CD4-positive, alpha-beta memory T cell (primary cell): ENCODE data around the gene IGHMBP2. TPM values are rescaled to one million over a fixed set of nuclear protein-coding genes. Genes with fewer than 3 reads are reported as not detected.

Experiments
- CTCF ChIA-PET: fragments of 350-600 bp; sonication (Branson Sonifier 250); formaldehyde crosslinking; loops from one replicate; lab custom pipeline; 2021; ENCODE audit warnings: inconsistent platforms; ENCODE audit not compliant: partially characterized antibody; lab: Charles Lee
- POLR2A ChIA-PET: fragments of 350-600 bp; sonication (Branson Sonifier 250); formaldehyde crosslinking; loops from one replicate; lab custom pipeline; 2021; ENCODE audit not compliant: partially characterized antibody; lab: Charles Lee
- DNase-seq, 5 donors: peaks; one replicate each; pipeline versions ENCODE4 v3.0.0 to v3.0.0-alpha.2; 2020 to 2022; ENCODE audit warnings: mixed read lengths in 1 of 5
- H3K27ac ChIP-seq: one replicate; pipeline ENCODE4 v1.7.0; 2013; ENCODE audit warnings: low read depth, low read length
- H3K27me3 ChIP-seq: 2 replicates; pipeline ENCODE4 v1.7.0; 2013; ENCODE audit warnings: mild to moderate bottlenecking, low read length, moderate library complexity; ENCODE audit not compliant: insufficient read depth
- H3K36me3 ChIP-seq: 2 replicates; pipeline ENCODE4 v1.7.0; 2013; ENCODE audit warnings: mild to moderate bottlenecking, low read length, moderate library complexity; ENCODE audit not compliant: insufficient read depth
- H3K4me1 ChIP-seq: 2 replicates; pipeline ENCODE4 v1.7.0; 2013; ENCODE audit warnings: mild to moderate bottlenecking, low read length, moderate library complexity; ENCODE audit not compliant: insufficient read depth
- H3K4me3 ChIP-seq, 2 donors: one replicate each; pipeline ENCODE4 v1.7.0; 2013; ENCODE audit warnings: low read length in 2 of 2, mild to moderate bottlenecking in 1 of 2
- H3K9me3 ChIP-seq, 2 donors: one replicate each; pipeline ENCODE4 v1.7.0; 2013; ENCODE audit warnings: low read length in 2 of 2, control low read depth in 1 of 2; ENCODE audit not compliant: control insufficient read depth in 1 of 2
- H3K27ac Mint-ChIP-seq, 7 donors: one replicate each; pipeline ENCODE4 v1.8.0; 2020 to 2021; ENCODE audit warnings: mixed read lengths in 7 of 7, mild to moderate bottlenecking in 6 of 7, inconsistent platforms in 3 of 7, moderate library complexity in 3 of 7
- H3K27me3 Mint-ChIP-seq, 2 donors: one replicate each; pipeline ENCODE4 v1.8.0; 2020 to 2021; ENCODE audit warnings: mixed read lengths in 2 of 2
- H3K36me3 Mint-ChIP-seq, 2 donors: one replicate each; pipeline ENCODE4 v1.8.0; 2020 to 2021; ENCODE audit warnings: mixed read lengths in 2 of 2, inconsistent platforms in 1 of 2, mild to moderate bottlenecking in 1 of 2
- H3K4me1 Mint-ChIP-seq, 4 donors: one replicate each; pipeline ENCODE4 v1.8.0; 2020 to 2021; ENCODE audit warnings: mixed read lengths in 4 of 4, mild to moderate bottlenecking in 1 of 4
- H3K4me3 Mint-ChIP-seq, 8 donors: one replicate each; pipeline ENCODE4 v1.8.0; 2020 to 2021; ENCODE audit warnings: mixed read lengths in 8 of 8, mild to moderate bottlenecking in 7 of 8, moderate library complexity in 6 of 8, inconsistent platforms in 3 of 8
- H3K9me3 Mint-ChIP-seq, 8 donors: one replicate each; pipeline ENCODE4 v1.8.0; 2020 to 2021; ENCODE audit warnings: mixed read lengths in 8 of 8, mild to moderate bottlenecking in 5 of 8, inconsistent platforms in 3 of 8, moderate library complexity in 1 of 8
- intact Hi-C: fragments of 100-400 bp; cut with micrococcal nuclease; formaldehyde crosslinking; loops from one replicate; pipeline ENCODE4 v1.15.1; 2023
- polyA plus RNA-seq, 2 donors: library from polyadenylated mRNA; unstranded; fragments of 300-500 nt; fragmentation: Illumina TruSeq; gene quantifications; one replicate each; pipeline ENCODE4 v1.2.3, GENCODE V29; 2021
- total RNA-seq, 2 experiments: library from RNA; stranded (reverse); gene quantifications; one replicate each; pipeline ENCODE4 v1.2.3, GENCODE V29; 2021

Gene IGHMBP2
- total and polyA plus RNA-seq, 4 experiments from 2014 or later = 3.8 to 37.6 (median 22.7) TPM

DNA sequence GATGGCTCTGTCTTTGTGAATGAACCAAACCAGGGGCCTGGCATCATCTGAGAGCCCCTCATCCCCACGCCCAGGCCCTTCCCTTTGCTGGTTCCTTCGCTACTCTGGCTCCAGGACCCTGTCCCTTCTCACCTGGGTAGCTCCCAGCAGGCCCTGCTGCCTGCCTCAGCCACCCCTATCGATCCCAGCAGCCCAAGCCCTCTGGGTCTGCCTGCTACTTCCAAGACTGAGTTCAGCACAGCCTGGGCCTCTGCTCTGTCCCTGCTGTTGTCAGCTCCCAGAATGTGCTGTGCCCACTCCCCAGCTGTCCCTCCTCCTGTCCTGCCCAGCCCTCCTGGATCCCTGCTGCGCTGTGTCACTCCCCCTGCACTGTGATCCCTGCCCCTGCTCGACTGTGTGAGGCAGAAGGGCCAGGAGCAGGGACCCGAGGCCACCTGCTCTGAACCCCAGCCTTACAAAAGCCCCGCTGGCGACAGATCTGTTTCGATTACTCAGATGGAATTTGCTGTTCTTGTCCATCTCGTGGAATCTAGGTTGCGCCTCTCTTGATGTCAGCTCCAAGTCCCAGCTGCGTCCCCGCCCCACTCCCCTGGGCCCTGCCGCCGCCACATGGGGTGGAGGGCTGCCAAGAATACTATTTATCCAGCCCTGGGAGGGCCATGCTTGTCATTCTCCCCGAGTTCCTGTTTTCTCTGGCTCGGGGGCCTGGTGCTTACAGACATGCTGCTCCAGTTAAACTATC is 13.0 kb upstream of the IGHMBP2 start:
- peaks cover 23% of the 10 kb centered on the region for H3K36me3 ChIP-seq
- H3K4me1 ChIP-seq = no peaks in the 10 kb centered on the region
- DNase-seq = no peak
- Mint-ChIP-seq H3K27me3 (no peaks in the 10 kb centered on the region), H3K4me3 (no peak overlapping the region), H3K4me1 (no peaks in the 10 kb centered on the region), H3K27ac (no peak overlapping the region), H3K9me3 (no peaks in the 10 kb centered on the region), H3K36me3 (peaks cover 30 to 32% of the 10 kb centered on the region in 2 donors)
- intact Hi-C loops = no loop called here
- no peak overlapping the region for H3K27ac ChIP-seq
- CTCF ChIA-PET = no interaction called here
- H3K9me3 ChIP-seq = no peaks in the 10 kb centered on the region
- H3K27me3 ChIP-seq = no peaks in the 10 kb centered on the region
- POLR2A ChIA-PET = no interaction called here
- no peak overlapping the region for H3K4me3 ChIP-seq

GRCh38 chr11:68891351-68891948 is 12.2 kb upstream of the IGHMBP2 start:
- Mint-ChIP-seq H3K36me3 (peaks cover 30 to 39% of the 10 kb centered on the region in 2 donors), H3K4me3 (no peak overlapping the region), H3K27ac (no peak overlapping the region), H3K9me3 (no peaks in the 10 kb centered on the region), H3K4me1 (no peaks in the 10 kb centered on the region), H3K27me3 (no peaks in the 10 kb centered on the region)
- intact Hi-C loops = no loop called here
- Histone ChIP-seq H3K27me3 (no peaks in the 10 kb centered on the region), H3K4me1 (no peaks in the 10 kb centered on the region), H3K36me3 (peaks cover 31% of the 10 kb centered on the region), H3K27ac (no peak overlapping the region), H3K9me3 (no peaks in the 10 kb centered on the region), H3K4me3 (no peak overlapping the region)
- POLR2A ChIA-PET = no interaction called here
- CTCF ChIA-PET = no interaction called here
- no peak for DNase-seq

DNA sequence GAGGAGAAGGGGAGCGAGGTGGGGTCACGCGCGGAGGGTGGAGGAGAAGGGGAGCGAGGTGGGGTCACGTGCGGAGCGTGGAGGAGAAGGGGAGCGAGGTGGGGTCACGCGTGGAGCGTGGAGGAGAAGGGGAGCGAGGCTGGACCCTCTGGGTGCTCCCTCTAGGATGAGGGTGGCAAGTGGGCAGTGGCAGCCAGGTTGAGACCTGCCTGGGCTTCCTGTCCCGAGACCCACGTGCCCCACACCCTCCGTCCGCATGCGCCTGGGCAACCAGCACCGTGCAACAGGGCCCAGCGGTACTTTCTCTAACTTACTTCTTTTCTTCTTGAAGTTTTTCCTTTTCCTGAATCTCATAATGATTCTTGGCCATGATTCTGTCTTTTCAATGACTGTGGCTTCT is 11.1 kb upstream of the IGHMBP2 start:
- H3K4me3 Mint-ChIP-seq = no peak overlapping the region
- no peak overlapping the region for H3K27ac Mint-ChIP-seq
- CTCF ChIA-PET = no interaction called here
- no peaks in the 10 kb centered on the region for H3K27me3 ChIP-seq
- H3K27ac ChIP-seq = no peak overlapping the region
- H3K4me3 ChIP-seq = no peak overlapping the region
- H3K36me3 ChIP-seq = peaks cover 41% of the 10 kb centered on the region
- H3K9me3 Mint-ChIP-seq = no peaks in the 10 kb centered on the region
- H3K4me1 Mint-ChIP-seq = no peaks in the 10 kb centered on the region
- H3K27me3 Mint-ChIP-seq = no peaks in the 10 kb centered on the region
- POLR2A ChIA-PET = no interaction called here
- DNase-seq = no peak
- intact Hi-C loops = no loop called here
- no peaks in the 10 kb centered on the region for H3K4me1 ChIP-seq
- peaks cover 35 to 47% of the 10 kb centered on the region in 2 donors for H3K36me3 Mint-ChIP-seq
- H3K9me3 ChIP-seq = no peaks in the 10 kb centered on the region

GRCh38 chr11:68893282-68893681 is 10.4 kb upstream of the IGHMBP2 start:
- DNase-seq = no peak
- CTCF ChIA-PET = no interaction called here
- Histone ChIP-seq H3K4me1 (no peaks in the 10 kb centered on the region), H3K27me3 (no peaks in the 10 kb centered on the region), H3K27ac (no peak overlapping the region), H3K4me3 (no peak overlapping the region), H3K36me3 (peaks cover 48% of the 10 kb centered on the region), H3K9me3 (no peaks in the 10 kb centered on the region)
- intact Hi-C loops = no loop called here
- H3K27me3 Mint-ChIP-seq = no peaks in the 10 kb centered on the region
- POLR2A ChIA-PET = interaction anchor here (0.6 kb wide), 1 partner anchor 486 kb away, joined by 3 read pairs; no protein-coding TSS in a partner anchor
- H3K4me1 Mint-ChIP-seq = no peaks in the 10 kb centered on the region
- H3K9me3 Mint-ChIP-seq = no peaks in the 10 kb centered on the region
- H3K36me3 Mint-ChIP-seq = peaks cover 42 to 54% of the 10 kb centered on the region in 2 donors
- no peak overlapping the region for H3K4me3 Mint-ChIP-seq
- H3K27ac Mint-ChIP-seq = no peak overlapping the region

DNA sequence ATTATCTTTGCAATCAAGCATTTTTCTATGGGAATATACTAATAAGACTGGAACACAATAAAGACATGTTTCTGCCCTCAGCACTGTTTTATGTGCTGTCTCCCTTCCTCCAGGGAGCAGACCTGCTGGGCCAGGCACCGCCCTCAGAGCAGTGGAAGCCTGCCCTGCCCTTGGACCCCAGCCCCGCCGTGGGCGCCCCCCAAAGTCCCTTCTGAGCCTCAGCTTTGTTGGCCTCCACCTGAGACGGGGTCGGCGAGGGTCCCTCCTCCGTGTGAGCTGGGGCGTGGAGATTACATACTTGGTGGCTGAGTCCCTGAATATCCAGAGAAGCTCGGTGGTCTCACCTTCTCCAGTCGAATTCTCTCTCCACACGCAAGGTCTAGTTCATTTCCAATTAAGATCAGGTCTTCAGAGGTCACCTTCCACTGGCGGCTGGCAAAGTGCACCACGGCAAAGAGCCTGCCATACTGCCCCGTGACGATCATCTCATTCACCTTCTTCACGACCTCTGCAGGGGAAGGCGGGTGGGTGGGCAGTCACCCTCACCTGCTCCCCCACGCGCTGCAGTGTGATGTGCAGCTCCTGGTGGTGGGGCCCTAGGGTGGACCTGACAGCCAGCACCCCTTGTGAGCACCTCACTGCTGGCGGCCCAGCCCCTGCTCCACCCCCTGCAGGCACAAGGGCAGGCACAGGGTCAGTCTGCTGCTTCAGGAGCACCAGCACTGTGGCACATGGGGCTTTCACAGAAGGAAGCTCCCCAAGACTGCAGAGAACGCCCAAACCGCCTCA is 7.3 kb upstream of the IGHMBP2 start:
- intact Hi-C loops = no loop called here
- H3K4me1 Mint-ChIP-seq = peaks cover 0 to 13% (median 6%) of the 10 kb centered on the region in 4 donors
- peaks cover 43 to 70% of the 10 kb centered on the region in 2 donors for H3K36me3 Mint-ChIP-seq
- Histone ChIP-seq H3K36me3 (peaks cover 57% of the 10 kb centered on the region), H3K27me3 (no peaks in the 10 kb centered on the region), H3K4me3 (no peak overlapping the region), H3K27ac (no peak overlapping the region), H3K9me3 (no peaks in the 10 kb centered on the region), H3K4me1 (no peaks in the 10 kb centered on the region)
- ChIA-PET CTCF (no interaction called here), POLR2A (no interaction called here)
- no peaks in the 10 kb centered on the region for H3K27me3 Mint-ChIP-seq
- H3K4me3 Mint-ChIP-seq = no peak overlapping the region
- DNase-seq = no peak
- H3K27ac Mint-ChIP-seq = peak overlapping the region in 1 of 7 donors; percentile 25
- H3K9me3 Mint-ChIP-seq = no peaks in the 10 kb centered on the region

DNA sequence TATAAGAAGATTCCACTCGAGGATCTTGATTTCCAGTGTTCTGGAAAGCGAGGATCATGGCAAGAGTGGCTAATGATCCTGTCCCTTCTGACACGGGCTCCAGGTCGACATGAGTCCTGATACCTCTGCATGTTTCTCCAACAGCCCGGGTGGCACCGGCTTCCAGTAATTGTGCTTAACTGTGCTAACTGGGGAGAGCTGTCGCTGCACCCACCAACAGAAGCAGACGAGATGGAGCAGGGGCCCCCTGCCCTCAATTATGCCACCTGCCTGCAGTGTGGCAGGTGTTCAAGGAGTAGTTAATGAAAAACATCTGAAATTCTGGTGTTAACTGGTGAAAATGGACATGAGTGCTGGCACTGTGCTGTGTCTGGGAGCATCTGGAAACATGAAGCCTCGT is 6.2 kb upstream of the IGHMBP2 start:
- Histone ChIP-seq H3K27me3 (no peaks in the 10 kb centered on the region), H3K4me1 (peaks cover 10% of the 10 kb centered on the region), H3K36me3 (peaks cover 52% of the 10 kb centered on the region), H3K4me3 (no peak overlapping the region), H3K27ac (no peak overlapping the region), H3K9me3 (no peaks in the 10 kb centered on the region)
- H3K9me3 Mint-ChIP-seq = no peaks in the 10 kb centered on the region
- intact Hi-C loops = no loop called here
- H3K27me3 Mint-ChIP-seq = no peaks in the 10 kb centered on the region
- CTCF ChIA-PET = no interaction called here
- H3K4me3 Mint-ChIP-seq = no peak overlapping the region
- peak overlapping the region in 2 of 7 donors; percentile 52 to 60 for H3K27ac Mint-ChIP-seq
- peaks cover 41 to 65% of the 10 kb centered on the region in 2 donors for H3K36me3 Mint-ChIP-seq
- no peak for DNase-seq
- POLR2A ChIA-PET = no interaction called here
- H3K4me1 Mint-ChIP-seq = peaks cover 8 to 20% (median 12%) of the 10 kb centered on the region in 4 donors

DNA sequence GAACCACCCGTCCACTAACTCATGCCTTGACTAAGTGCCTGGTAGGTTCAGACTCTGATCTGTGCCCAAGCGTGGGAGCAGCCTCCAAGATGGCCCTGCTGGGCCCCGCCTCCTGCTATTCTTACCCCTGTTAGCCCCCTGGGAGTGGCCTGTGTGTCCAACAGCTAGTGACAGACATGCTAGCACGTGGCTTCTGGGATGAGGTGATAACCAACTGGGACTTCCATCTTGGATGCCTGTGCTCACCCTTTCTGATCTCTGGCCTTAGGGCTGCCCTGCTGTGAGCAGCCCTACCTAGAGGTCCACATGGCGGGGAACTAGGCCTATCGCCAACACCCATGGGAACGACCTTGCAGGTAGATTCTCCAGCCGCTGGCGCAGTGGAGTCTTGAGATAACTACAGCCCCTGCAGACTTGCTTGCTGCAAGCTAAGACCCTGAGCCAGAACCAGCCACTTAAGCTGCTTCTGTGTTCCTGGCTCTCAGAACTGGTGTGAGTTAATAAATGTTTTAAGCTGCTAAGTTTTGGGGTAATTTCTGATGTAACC is 2.8 kb upstream of the IGHMBP2 start:
- Mint-ChIP-seq H3K27ac (peak overlapping the region in 1 of 7 donors; percentile 29), H3K27me3 (no peaks in the 10 kb centered on the region), H3K36me3 (peaks cover 35 to 55% of the 10 kb centered on the region in 2 donors), H3K9me3 (no peaks in the 10 kb centered on the region), H3K4me1 (peaks cover 30 to 51% (median 41%) of the 10 kb centered on the region in 4 donors), H3K4me3 (no peak overlapping the region)
- no peak for DNase-seq
- Histone ChIP-seq H3K27me3 (no peaks in the 10 kb centered on the region), H3K4me1 (peaks cover 31% of the 10 kb centered on the region), H3K9me3 (no peaks in the 10 kb centered on the region), H3K36me3 (peaks cover 36% of the 10 kb centered on the region), H3K4me3 (no peak overlapping the region), H3K27ac (no peak overlapping the region)
- intact Hi-C loops = loop anchor here (5.0 kb wide), 1 partner anchor 186 kb away; no protein-coding TSS in a partner anchor
- ChIA-PET POLR2A (no interaction called here), CTCF (no interaction called here)
